BE2C (cell line): Measurements from ENCODE around the gene RGL1.

Experiments
- DNase-seq: peaks from one replicate; pipeline ENCODE4 v3.0.0-alpha.2; 2020
- H3K27me3 ChIP-seq: fragments of 250-450 bp; sonication (Bioruptor Pico); 2 replicates; pipeline ENCODE4 v1.5.1; 2020; ENCODE audit warnings: mild to moderate bottlenecking
- H3K36me3 ChIP-seq: fragments of 250-450 bp; sonication (Bioruptor Pico); 2 replicates; pipeline ENCODE4 v1.5.1; 2020; ENCODE audit warnings: mild to moderate bottlenecking
- H3K4me1 ChIP-seq: fragments of 250-450 bp; sonication (Bioruptor Pico); 2 replicates; pipeline ENCODE4 v1.5.1; 2020
- H3K4me3 ChIP-seq: 2 replicates; pipeline ENCODE4 v1.5.1; 2011; ENCODE audit warnings: low read depth, low read length
- H3K9me3 ChIP-seq: fragments of 250-450 bp; sonication (Bioruptor Pico); 2 replicates; pipeline ENCODE4 v1.5.1; 2020
- CTCF ChIP-seq: IDR thresholded peaks from 2 replicates; pipeline ENCODE4 v1.5.1; 2012; ENCODE audit warnings: mild to moderate bottlenecking, low read depth, low read length

Gene RGL1

GRCh38 chr1:183881387-183882131 lies 76.6 kb downstream of the RGL1 start:
- TF ChIP-seq CTCF, result no peak
- Histone ChIP-seq H3K36me3 (no peaks in the 10 kb centered on the region; the same call in 1 of the 2 replicates), H3K4me1 (peaks cover 13% of the 10 kb centered on the region), H3K27me3 (no peaks in the 10 kb centered on the region), H3K9me3 (no peaks in the 10 kb centered on the region), H3K4me3 (no peak overlapping the region)
- peak; percentile 81 for DNase-seq

DNA sequence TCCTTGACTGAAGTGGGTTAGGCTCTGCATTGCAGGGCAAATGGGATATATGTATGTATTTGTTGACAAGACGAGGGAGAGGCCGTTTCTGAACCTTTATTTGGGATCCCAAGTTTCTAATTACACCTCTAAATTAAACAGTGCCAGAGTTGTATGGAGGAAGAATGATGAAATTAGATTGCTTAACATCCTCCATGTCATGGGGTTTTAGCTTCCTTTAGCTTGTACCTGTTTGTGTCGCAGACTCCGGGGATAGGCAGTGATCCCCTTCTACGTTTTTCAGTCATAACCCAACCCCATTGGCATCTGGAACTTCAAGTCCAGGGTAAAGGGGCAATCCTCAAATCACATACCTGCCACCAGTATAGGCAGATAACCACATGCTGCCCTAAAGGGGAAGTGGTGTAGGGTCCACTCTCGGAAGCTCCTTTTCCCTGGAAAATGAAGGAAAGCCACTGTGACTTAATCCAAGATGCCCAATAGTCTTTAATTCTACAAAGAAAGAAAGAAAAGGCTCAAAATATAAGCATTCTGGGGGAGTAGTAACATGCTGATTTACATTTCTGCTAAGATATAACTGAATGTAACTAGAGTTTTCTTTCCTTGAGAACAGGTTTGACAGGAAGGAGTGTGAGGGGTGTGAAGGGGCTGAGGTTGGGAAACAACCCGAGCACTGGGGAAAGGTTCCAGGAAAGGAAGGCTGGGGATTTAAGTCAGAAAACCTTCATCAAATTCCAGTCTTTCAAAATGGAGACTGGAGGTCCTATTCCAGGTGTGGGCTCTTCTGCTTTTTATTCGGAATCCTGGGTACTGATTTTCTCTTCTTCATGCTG lies 77.6 kb downstream of the RGL1 start:
- H3K9me3 ChIP-seq, result no peaks in the 10 kb centered on the region
- peaks cover 13% of the 10 kb centered on the region for H3K4me1 ChIP-seq
- H3K27me3 ChIP-seq, result no peaks in the 10 kb centered on the region
- TF ChIP-seq CTCF, result no peak
- H3K4me3 ChIP-seq, result no peak overlapping the region
- DNase-seq, result no peak
- no peaks in the 10 kb centered on the region; the same call in 1 of the 2 replicates for H3K36me3 ChIP-seq

GRCh38 chr1:183883623-183884022 lies 78.7 kb downstream of the RGL1 start:
- DNase-seq, result no peak
- peaks cover 13% of the 10 kb centered on the region for H3K4me1 ChIP-seq
- no peak for TF ChIP-seq CTCF
- no peaks in the 10 kb centered on the region for H3K27me3 ChIP-seq
- no peak overlapping the region for H3K4me3 ChIP-seq
- no peaks in the 10 kb centered on the region for H3K9me3 ChIP-seq
- no peaks in the 10 kb centered on the region; the same call in 1 of the 2 replicates for H3K36me3 ChIP-seq

- no peak overlapping the region for H3K4me3 ChIP-seq
- no peaks in the 10 kb centered on the region for H3K9me3 ChIP-seq
- no peaks in the 10 kb centered on the region; the same call in 1 of the 2 replicates for H3K36me3 ChIP-seq
- H3K27me3 ChIP-seq, result no peaks in the 10 kb centered on the region
- no peak for DNase-seq
- no peak for TF ChIP-seq CTCF
- peaks cover 13% of the 10 kb centered on the region for H3K4me1 ChIP-seq
These were observed 79.6 kb downstream of the RGL1 start for GRCh38 chr1:183884526-183884925.

- H3K36me3 ChIP-seq, result no peaks in the 10 kb centered on the region; the same call in 1 of the 2 replicates
- no peaks in the 10 kb centered on the region for H3K9me3 ChIP-seq
- H3K4me3 ChIP-seq, result no peak overlapping the region
- DNase-seq, result no peak
- H3K27me3 ChIP-seq, result no peaks in the 10 kb centered on the region
- H3K4me1 ChIP-seq, result peaks cover 13% of the 10 kb centered on the region
- TF ChIP-seq CTCF, result no peak
These were observed 80.3 kb downstream of the RGL1 start for GRCh38 chr1:183885142-183885735.
